Left lung (tissue), 10 donors: ENCODE data around the gene BLVRB. TPM values are rescaled to one million over a fixed set of nuclear protein-coding genes. Genes with fewer than 3 reads are reported as not detected.

Experiments used
- ATAC-seq: fragments of 200-7000 bp; cut with Tn5 transposase; one replicate; pipeline ENCODE4 v1.9.1; 2020; ENCODE audit warnings: moderate library complexity
- DNase-seq, 4 donors: peaks; one replicate each; pipeline ENCODE4 v3.0.0-alpha.2; 2013 to 2020
- H3K27ac ChIP-seq, 2 donors: fragments of 200-600 bp; sonication (generic) in 1 of 2; one replicate each; pipeline versions ENCODE4 v1.5.0 to v1.8.0; 2020 to 2021
- H3K27me3 ChIP-seq, 2 donors: fragments of 200-600 bp; sonication (generic) in 1 of 2; one replicate each; pipeline versions ENCODE4 v1.5.0 to v1.8.0; 2020 to 2021
- H3K36me3 ChIP-seq, 2 donors: fragments of 200-600 bp; sonication (generic) in 1 of 2; one replicate each; pipeline versions ENCODE4 v1.5.0 to v1.8.0; 2020 to 2021
- H3K4me1 ChIP-seq, 2 donors: fragments of 200-600 bp; one replicate each; pipeline ENCODE4 v1.8.0; 2021
- H3K4me3 ChIP-seq, 2 donors: fragments of 200-600 bp; sonication (generic) in 1 of 2; one replicate each; pipeline versions ENCODE4 v1.5.0 to v1.8.0; 2020 to 2021; ENCODE audit warnings: mild to moderate bottlenecking in 1 of 2
- H3K9me3 ChIP-seq, 2 donors: fragments of 200-600 bp; sonication (generic) in 1 of 2; one replicate each; pipeline versions ENCODE4 v1.5.0 to v1.8.0; 2020 to 2021
- CTCF ChIP-seq, 2 donors: fragments of 200-600 bp; sonication (generic) in 1 of 2; IDR thresholded peaks; one replicate each; pipeline versions ENCODE4 v1.5.0 to v1.8.0; 2021; ENCODE audit warnings: antibody characterized with exemption in 2 of 2
- intact Hi-C, 2 donors: fragments of 100-400 bp; cut with DNase I; formaldehyde crosslinking; loops; one replicate each; pipeline versions ENCODE4 v1.11.2 to v1.14.2; 2022
- polyA plus RNA-seq, 6 donors: library from polyadenylated mRNA; unstranded; fragments of 120-200 nt; gene quantifications; one replicate each; pipeline ENCODE4 v1.2.1, GENCODE V29; 2013; ENCODE audit not compliant: insufficient read length in 6 of 6
- total RNA-seq, 2 donors: library from RNA; stranded (reverse); fragmentation: NEBNext Ultra II Directional; extraction: Animal tissue kit (Norgen Biotek cat#: 25700); gene quantifications; one replicate each; pipeline ENCODE4 v1.2.1, GENCODE V29; 2021
- donor health status: DM: no; HTN: yes; CAD: no.
- donor health status: DM: no; HTN: no; CAD: no.

Gene BLVRB
- total and polyA plus RNA-seq, 8 donors: 45.1 to 192 (median 62.0) TPM

- H3K27me3 ChIP-seq: no peaks in the 10 kb centered on the region
- no peaks in the 10 kb centered on the region for H3K4me1 ChIP-seq
- ATAC-seq (no peak), DNase-seq (no peak)
- H3K27ac ChIP-seq: no peak overlapping the region
- intact Hi-C loops: no loop called here
- H3K36me3 ChIP-seq: peaks cover 0 to 81% of the 10 kb centered on the region in 2 donors
- H3K9me3 ChIP-seq: no peaks in the 10 kb centered on the region
- no peak for TF ChIP-seq CTCF (IDR thresholded peaks at IDR 0.05)
- H3K4me3 ChIP-seq: no peak overlapping the region
These were observed 12.3 kb downstream of the BLVRB start for GRCh38 chr19:40453151-40453735.

DNA sequence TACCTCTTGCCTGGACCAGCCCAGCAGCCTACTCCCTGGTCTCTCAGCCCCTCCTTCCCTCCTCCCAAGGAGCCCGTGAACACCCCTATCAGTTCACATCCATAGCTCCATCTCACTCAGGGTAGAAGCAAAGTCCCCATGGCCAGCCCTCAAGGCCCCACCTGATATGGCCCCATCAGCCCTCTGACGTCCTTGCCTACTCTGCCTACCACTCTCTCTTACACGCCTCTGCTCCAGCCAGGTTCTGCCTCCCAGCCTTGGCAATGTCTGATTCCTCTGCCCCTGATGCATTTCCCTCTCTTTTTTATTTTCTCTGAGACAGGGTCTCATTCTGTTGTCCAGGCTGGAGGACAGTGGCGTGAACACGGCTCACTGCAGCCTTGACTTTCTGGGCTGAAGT, 13.5 kb downstream of the BLVRB start:
- H3K4me1 ChIP-seq: no peaks in the 10 kb centered on the region
- ATAC-seq (no peak), DNase-seq (no peak)
- H3K9me3 ChIP-seq: no peaks in the 10 kb centered on the region
- peaks cover 0 to 81% of the 10 kb centered on the region in 2 donors for H3K36me3 ChIP-seq
- H3K27me3 ChIP-seq: no peaks in the 10 kb centered on the region
- H3K4me3 ChIP-seq: no peak overlapping the region
- H3K27ac ChIP-seq: no peak overlapping the region
- intact Hi-C loops: no loop called here
- TF ChIP-seq CTCF (IDR thresholded peaks at IDR 0.05): no peak

GRCh38 chr19:40450664-40451063, 14.9 kb downstream of the BLVRB start:
- ATAC-seq: no peak
- H3K36me3 ChIP-seq: peaks cover 0 to 74% of the 10 kb centered on the region in 2 donors
- DNase-seq: no peak
- no peaks in the 10 kb centered on the region for H3K4me1 ChIP-seq
- no peak overlapping the region for H3K4me3 ChIP-seq
- TF ChIP-seq CTCF (IDR thresholded peaks at IDR 0.05): no peak
- H3K27me3 ChIP-seq: no peaks in the 10 kb centered on the region
- H3K9me3 ChIP-seq: no peaks in the 10 kb centered on the region
- intact Hi-C loops: no loop called here
- no peak overlapping the region for H3K27ac ChIP-seq

GRCh38 chr19:40449506-40449905, 16.0 kb downstream of the BLVRB start:
- H3K27ac ChIP-seq: no peak overlapping the region
- no peak for DNase-seq
- intact Hi-C loops: no loop called here
- peaks cover 0 to 6% of the 10 kb centered on the region in 2 donors for H3K4me1 ChIP-seq
- no peaks in the 10 kb centered on the region for H3K9me3 ChIP-seq
- no peak overlapping the region for H3K4me3 ChIP-seq
- no peaks in the 10 kb centered on the region for H3K27me3 ChIP-seq
- no peak for TF ChIP-seq CTCF (IDR thresholded peaks at IDR 0.05)
- ATAC-seq: no peak
- H3K36me3 ChIP-seq: peaks cover 0 to 63% of the 10 kb centered on the region in 2 donors

GRCh38 chr19:40446263-40446784, 19.2 kb downstream of the BLVRB start:
- intact Hi-C loops: no loop called here
- H3K36me3 ChIP-seq: peaks cover 0 to 51% of the 10 kb centered on the region in 2 donors
- no peak for ATAC-seq
- H3K27ac ChIP-seq: no peak overlapping the region
- no peaks in the 10 kb centered on the region for H3K27me3 ChIP-seq
- peaks cover 7 to 21% of the 10 kb centered on the region in 2 donors for H3K4me1 ChIP-seq
- no peaks in the 10 kb centered on the region for H3K9me3 ChIP-seq
- TF ChIP-seq CTCF (IDR thresholded peaks at IDR 0.05): no peak
- DNase-seq: no peak
- H3K4me3 ChIP-seq: no peak overlapping the region
